ENCODE measurements around the gene LYPD8.

DNA sequence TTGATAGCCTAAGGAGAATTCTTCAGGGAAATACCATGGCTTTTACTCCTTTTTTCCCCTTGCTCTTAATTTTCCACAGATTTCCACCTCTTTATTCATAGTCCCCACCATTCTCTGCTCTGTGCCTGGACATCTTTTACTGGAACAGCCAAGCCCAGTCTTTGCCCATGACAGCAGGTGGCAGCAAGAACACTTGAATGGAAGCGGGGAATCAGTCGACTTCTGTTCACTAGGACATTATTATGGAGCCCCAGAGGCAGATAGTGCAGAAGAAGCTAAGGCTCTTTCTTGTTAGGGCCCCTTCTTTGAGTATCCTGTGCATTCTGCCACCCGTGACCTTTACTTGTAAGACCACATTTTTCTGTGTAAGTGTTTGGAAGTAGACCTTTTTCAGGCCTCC, 59.3 kb downstream of the LYPD8 start:
- TF ChIP-seq CTCF (conservative IDR thresholded peaks at IDR 0.05) (no peak; the same call in 1 of the 2 replicates), EZH2 (IDR thresholded peaks at IDR 0.05; ENCODE audit: low read depth) (no peak)

Data from PC-9 (cell line).